Neutrophil (primary cell): ENCODE data around the gene UQCR11.

Source experiments
- H3K27ac ChIP-seq: fragments of 200-600 bp; sonication (generic); 2 replicates; pipeline ENCODE4 v1.5.1; 2016; ENCODE audit warnings: mild to moderate bottlenecking, moderate library complexity
- H3K27me3 ChIP-seq: fragments of 200-600 bp; sonication (generic); 2 replicates; pipeline ENCODE4 v1.6.0; 2016; ENCODE audit warnings: mild to moderate bottlenecking
- H3K36me3 ChIP-seq: fragments of 200-600 bp; sonication (generic); 2 replicates; pipeline ENCODE4 v1.5.1; 2017
- H3K4me1 ChIP-seq, 2 experiments: fragments of 200-600 bp in 1 of 2; sonication (generic) in 1 of 2; 1 replicate in 1 of 2; 2 replicates in 1 of 2; pipeline versions ENCODE4 v1.5.1 to v1.6.1; 2013 to 2016; ENCODE audit warnings: low read depth in 1 of 2, low read length in 1 of 2, mild to moderate bottlenecking in 1 of 2, moderate library complexity in 1 of 2; ENCODE audit not compliant: control insufficient read depth in 1 of 2, insufficient read depth in 1 of 2
- H3K4me3 ChIP-seq, 2 experiments: fragments of 200-600 bp in 1 of 2; sonication (generic) in 1 of 2; 1 replicate in 1 of 2; 2 replicates in 1 of 2; pipeline ENCODE4 v1.5.1; 2013 to 2016; ENCODE audit warnings: low read depth in 1 of 2, low read length in 1 of 2, mild to moderate bottlenecking in 1 of 2, moderate library complexity in 1 of 2
- H3K9me3 ChIP-seq: fragments of 200-600 bp; sonication (generic); 2 replicates; pipeline ENCODE4 v1.5.1; 2016
- CTCF ChIP-seq: fragments of 200-600 bp; sonication (generic); IDR thresholded peaks from 2 replicates; pipeline ENCODE4 v1.5.1; 2016; ENCODE audit warnings: antibody characterized with exemption

The UQCR11 gene

DNA sequence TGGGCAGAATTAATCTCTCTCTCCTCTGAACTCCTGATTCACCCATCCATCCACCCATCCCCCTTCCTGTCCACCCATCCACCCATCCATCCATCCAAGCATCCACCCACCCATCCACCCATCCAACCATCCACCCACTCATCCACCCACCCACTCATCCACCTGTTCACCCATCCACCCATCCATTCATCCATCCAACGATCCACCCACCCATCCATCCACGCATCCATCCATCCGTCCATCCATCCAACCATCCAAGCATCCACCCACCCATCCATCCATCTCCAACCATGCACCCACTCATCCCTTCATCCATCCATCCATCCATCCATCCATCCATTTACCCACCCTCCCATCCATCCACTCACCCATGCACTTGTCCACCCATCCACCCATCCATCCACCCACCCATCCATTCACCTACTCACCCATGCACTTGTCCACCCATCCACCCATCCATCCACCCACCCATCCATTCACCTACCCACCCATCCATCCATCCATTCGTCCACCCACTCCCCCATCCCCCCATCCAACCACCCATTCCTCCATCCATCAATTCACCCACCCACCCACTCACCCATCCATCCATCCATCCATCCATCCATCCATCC, 55.8 kb downstream of the UQCR11 start:
- H3K36me3 ChIP-seq: no peaks in the 10 kb centered on the region
- peaks cover 55% of the 10 kb centered on the region for H3K27me3 ChIP-seq
- TF ChIP-seq CTCF: no peak
- H3K27ac ChIP-seq: no peak overlapping the region
- H3K4me1 ChIP-seq: peaks cover 0 to 4% of the 10 kb centered on the region in 2 experiments
- no peaks in the 10 kb centered on the region for H3K9me3 ChIP-seq
- no peak overlapping the region for H3K4me3 ChIP-seq
